Breast epithelium (tissue), 4 donors: Measurements from ENCODE around the gene H6PD. TPM values are rescaled to one million over a fixed set of nuclear protein-coding genes. Genes with fewer than 3 reads are reported as not detected.

Experiments used
- DNase-seq, 2 donors: peaks; one replicate each; pipeline ENCODE4 v3.0.0-alpha.2; 2019; ENCODE audit warnings: low spot score in 2 of 2
- H3K27ac ChIP-seq, 2 donors: fragments of 200-600 bp; sonication (generic) in 1 of 2; one replicate each; pipeline ENCODE4 v1.5.1; 2016 to 2019; ENCODE audit warnings: mild to moderate bottlenecking in 1 of 2
- H3K27me3 ChIP-seq, 2 donors: fragments of 200-600 bp; sonication (generic) in 1 of 2; one replicate each; pipeline versions ENCODE4 v1.5.1 to v1.6.0; 2017 to 2019; ENCODE audit warnings: control low read depth in 1 of 2, mild to moderate bottlenecking in 1 of 2
- H3K36me3 ChIP-seq: fragments of 200-600 bp; one replicate; pipeline ENCODE4 v1.5.1; 2019
- H3K4me1 ChIP-seq, 2 donors: fragments of 200-600 bp; sonication (generic); one replicate each; pipeline ENCODE4 v1.5.1; 2016 to 2019; ENCODE audit warnings: control low read depth in 1 of 2
- H3K4me3 ChIP-seq, 3 donors: fragments of 200-600 bp; sonication (generic); 1 replicate in 2 of 3; 2 replicates in 1 of 3; pipeline ENCODE4 v1.5.1; 2016 to 2019; ENCODE audit warnings: mild to moderate bottlenecking in 3 of 3, moderate library complexity in 2 of 3
- H3K9me3 ChIP-seq, 2 donors: fragments of 200-600 bp; sonication (generic) in 1 of 2; one replicate each; pipeline ENCODE4 v1.5.1; 2016 to 2019; ENCODE audit warnings: control low read depth in 1 of 2
- CTCF ChIP-seq, 3 donors: fragments of 450-650 bp; IDR thresholded peaks; one replicate each; pipeline ENCODE4 v1.5.1; 2016 to 2017; ENCODE audit warnings: antibody characterized with exemption in 3 of 3, mild to moderate bottlenecking in 3 of 3, moderate library complexity in 3 of 3
- POLR2A ChIP-seq: fragments of 450-650 bp; IDR thresholded peaks from one replicate; pipeline ENCODE4 v1.6.1; 2016; ENCODE audit warnings: antibody characterized with exemption, mild to moderate bottlenecking, moderate library complexity
- POLR2AphosphoS5 ChIP-seq, 3 donors: sonication (generic); formaldehyde crosslinking; IDR thresholded peaks; one replicate each; pipeline ENCODE4 v1.6.1; 2017; ENCODE audit warnings: antibody characterized with exemption in 3 of 3
- intact Hi-C: fragments of 100-400 bp; cut with DNase I; formaldehyde crosslinking; loops from one replicate; pipeline ENCODE4 v1.15.1; 2023; ENCODE audit warnings: low total_unique reads
- total RNA-seq, 3 donors: library from RNA; depleted of rRNA; stranded (reverse); fragments of >200 nt; gene quantifications; one replicate each; pipeline ENCODE4 v1.1.0, GENCODE V29; 2016

H6PD gene
- total RNA-seq, 3 donors from 2014 or later: 46.4 to 77.4 (median 49.5) TPM

DNA sequence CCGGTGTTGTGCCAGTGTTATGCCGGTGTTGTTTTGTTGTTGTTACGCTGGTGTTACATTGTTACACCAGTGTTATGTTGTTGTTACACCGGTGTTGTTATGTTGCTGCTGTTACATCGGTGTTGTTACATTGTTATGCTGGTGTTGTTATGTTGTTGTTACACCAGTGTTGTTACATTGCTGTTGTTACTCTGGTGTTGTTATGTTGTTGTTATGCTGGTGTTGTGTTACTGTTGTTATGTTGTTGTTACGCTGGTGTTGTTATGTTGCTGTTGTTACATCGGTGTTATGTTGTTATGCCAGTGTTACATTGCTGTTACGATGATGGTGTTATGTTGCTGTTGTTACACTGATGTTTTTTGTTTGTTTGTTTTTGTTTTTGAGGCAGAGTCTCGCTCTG lies 24.1 kb downstream of the H6PD start:
- intact Hi-C loops: no loop called here
- Histone ChIP-seq H3K27me3 (no peaks in the 10 kb centered on the region), H3K36me3 (no peaks in the 10 kb centered on the region), H3K27ac (no peak overlapping the region), H3K9me3 (no peaks in the 10 kb centered on the region), H3K4me3 (no peak overlapping the region), H3K4me1 (no peaks in the 10 kb centered on the region)
- no peak for DNase-seq
- no peak for TF ChIP-seq POLR2A
- no peak for TF ChIP-seq CTCF (IDR thresholded peaks at IDR 0.05)
- TF ChIP-seq POLR2AphosphoS5 (IDR thresholded peaks at IDR 0.05): no peak

DNA sequence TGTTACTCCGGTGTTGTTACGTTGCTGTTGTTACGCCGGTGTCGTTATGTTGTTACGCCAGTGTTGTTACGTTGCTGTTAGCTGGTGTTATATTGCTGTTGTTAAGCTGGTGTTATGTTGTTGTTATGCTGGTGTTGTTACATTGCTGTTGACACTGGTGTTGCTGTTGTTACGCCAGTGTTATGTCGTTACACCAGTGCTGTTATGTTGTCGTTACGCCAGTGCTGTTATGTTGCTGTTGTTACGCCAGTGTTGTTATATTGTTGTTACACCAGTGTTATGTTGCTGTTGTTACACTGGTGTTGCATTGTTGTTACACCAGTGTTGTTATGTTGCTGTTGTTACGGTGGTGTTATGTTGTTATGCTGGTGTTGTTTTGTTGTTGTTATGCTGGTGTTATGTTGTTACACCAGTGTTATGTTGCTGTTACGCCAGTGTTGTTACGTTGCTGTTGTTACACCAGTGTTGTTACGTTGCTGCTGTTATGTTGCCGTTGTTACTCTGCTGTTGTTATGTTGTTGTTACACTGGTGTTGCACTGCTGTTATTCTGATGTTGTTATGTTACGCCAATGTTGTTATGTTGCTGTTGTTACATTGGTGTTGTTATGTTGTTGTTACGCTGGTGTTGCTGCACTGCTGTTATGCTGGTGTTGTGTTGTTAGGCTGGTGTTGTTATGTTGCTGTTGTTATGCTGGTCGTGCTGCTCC lies 25.6 kb downstream of the H6PD start:
- no peak overlapping the region for H3K27ac ChIP-seq
- H3K36me3 ChIP-seq: no peaks in the 10 kb centered on the region
- H3K4me3 ChIP-seq: no peak overlapping the region
- H3K27me3 ChIP-seq: no peaks in the 10 kb centered on the region
- intact Hi-C loops: no loop called here
- H3K4me1 ChIP-seq: no peaks in the 10 kb centered on the region
- TF ChIP-seq CTCF (IDR thresholded peaks at IDR 0.05) (no peak), POLR2A (no peak), POLR2AphosphoS5 (IDR thresholded peaks at IDR 0.05) (no peak)
- no peak for DNase-seq
- no peaks in the 10 kb centered on the region for H3K9me3 ChIP-seq

GRCh38 chr1:9261496-9261895 lies 26.9 kb downstream of the H6PD start:
- intact Hi-C loops: no loop called here

GRCh38 chr1:9262096-9262986 lies 27.8 kb downstream of the H6PD start:
- no peaks in the 10 kb centered on the region for H3K27me3 ChIP-seq
- no peak overlapping the region for H3K4me3 ChIP-seq
- TF ChIP-seq POLR2A: no peak
- TF ChIP-seq CTCF (IDR thresholded peaks at IDR 0.05): no peak
- TF ChIP-seq POLR2AphosphoS5 (IDR thresholded peaks at IDR 0.05): no peak
- no peaks in the 10 kb centered on the region for H3K9me3 ChIP-seq
- DNase-seq: no peak
- intact Hi-C loops: no loop called here
- no peaks in the 10 kb centered on the region for H3K36me3 ChIP-seq
- no peaks in the 10 kb centered on the region for H3K4me1 ChIP-seq
- no peak overlapping the region for H3K27ac ChIP-seq

More at GRCh38 chr1:9261496-9261895, 26.9 kb downstream of the H6PD start:
- no peak for TF ChIP-seq POLR2A
- no peak for TF ChIP-seq CTCF (IDR thresholded peaks at IDR 0.05)
- no peak for TF ChIP-seq POLR2AphosphoS5 (IDR thresholded peaks at IDR 0.05)
- DNase-seq: no peak
- no peak overlapping the region for H3K27ac ChIP-seq
- H3K9me3 ChIP-seq: no peaks in the 10 kb centered on the region
- H3K27me3 ChIP-seq: no peaks in the 10 kb centered on the region
- H3K4me1 ChIP-seq: no peaks in the 10 kb centered on the region
- no peak overlapping the region for H3K4me3 ChIP-seq
- no peaks in the 10 kb centered on the region for H3K36me3 ChIP-seq
